Hematopoietic multipotent progenitor cell treated with erythropoietin and hydrocortisone succinate and interleukin-3 and kit ligand, for 8 days (in vitro differentiated cells): ENCODE data around the gene CIPC.

Experiments used
- DNase-seq: peaks from one replicate; pipeline ENCODE4 v3.0.0-alpha.2; 2015

The CIPC gene

GRCh38 chr14:77071938-77072388, 26.1 kb upstream of the CIPC start:
- no peak for DNase-seq

- no peak for DNase-seq
Measured at GRCh38 chr14:77074969-77075368, 23.1 kb upstream of the CIPC start.

- no peak for DNase-seq
Measured at GRCh38 chr14:77076113-77076631, 21.9 kb upstream of the CIPC start.

- no peak for DNase-seq
Measured at GRCh38 chr14:77077040-77077439, 21.0 kb upstream of the CIPC start.

- peak; percentile 64 for DNase-seq
Measured at GRCh38 chr14:77082356-77082755, 15.7 kb upstream of the CIPC start.

GRCh38 chr14:77083082-77083481, 15.0 kb upstream of the CIPC start:
- peak; percentile 59 for DNase-seq

GRCh38 chr14:77084985-77085384, 13.1 kb upstream of the CIPC start:
- no peak for DNase-seq

GRCh38 chr14:77085538-77085937, 12.5 kb upstream of the CIPC start:
- no peak for DNase-seq

- DNase-seq: no peak
Measured at GRCh38 chr14:77086017-77086727, 11.9 kb upstream of the CIPC start.

GRCh38 chr14:77086951-77087350, 11.1 kb upstream of the CIPC start:
- no peak for DNase-seq

GRCh38 chr14:77087631-77088030, 10.4 kb upstream of the CIPC start:
- no peak for DNase-seq

- DNase-seq: no peak
Measured at GRCh38 chr14:77088219-77088618, 9.8 kb upstream of the CIPC start.

GRCh38 chr14:77088645-77089044, 9.4 kb upstream of the CIPC start:
- no peak for DNase-seq

GRCh38 chr14:77091518-77091917, 6.5 kb upstream of the CIPC start:
- DNase-seq: no peak

- DNase-seq: no peak
Measured at GRCh38 chr14:77092676-77093075, 5.4 kb upstream of the CIPC start.

- peak; percentile 89 for DNase-seq
Measured at GRCh38 chr14:77094672-77095284, 3.3 kb upstream of the CIPC start.

GRCh38 chr14:77097006-77097699, 905 bp upstream of the CIPC start:
- peak; percentile 48 for DNase-seq

- DNase-seq: peak; percentile 24
Measured at GRCh38 chr14:77098529-77099353, 683 bp downstream of the CIPC start.

- peak; percentile 76 for DNase-seq
Measured at GRCh38 chr14:77099425-77100167, 1.5 kb downstream of the CIPC start.

GRCh38 chr14:77100961-77101360, 2.9 kb downstream of the CIPC start:
- DNase-seq: no peak

GRCh38 chr14:77102154-77102553, 4.1 kb downstream of the CIPC start:
- no peak for DNase-seq

GRCh38 chr14:77103475-77103874, 5.4 kb downstream of the CIPC start:
- no peak for DNase-seq
